OCI-LY3 (cell line): ENCODE data around the gene NR3C2.

Experiments used
- CTCF ChIP-seq: fragments of 200-600, 300-600 bp; sonication (generic); IDR thresholded peaks from 2 replicates; pipeline ENCODE4 v1.5.1; 2014; ENCODE audit warnings: antibody characterized with exemption, low read length, low read depth
- EZH2phosphoT487 ChIP-seq: fragments of 200-600 bp; shearing (Covaris generic); IDR thresholded peaks from 2 replicates; pipeline ENCODE4 v1.6.1; 2018; ENCODE audit warnings: antibody characterized with exemption, mixed run types, low read depth

DNA sequence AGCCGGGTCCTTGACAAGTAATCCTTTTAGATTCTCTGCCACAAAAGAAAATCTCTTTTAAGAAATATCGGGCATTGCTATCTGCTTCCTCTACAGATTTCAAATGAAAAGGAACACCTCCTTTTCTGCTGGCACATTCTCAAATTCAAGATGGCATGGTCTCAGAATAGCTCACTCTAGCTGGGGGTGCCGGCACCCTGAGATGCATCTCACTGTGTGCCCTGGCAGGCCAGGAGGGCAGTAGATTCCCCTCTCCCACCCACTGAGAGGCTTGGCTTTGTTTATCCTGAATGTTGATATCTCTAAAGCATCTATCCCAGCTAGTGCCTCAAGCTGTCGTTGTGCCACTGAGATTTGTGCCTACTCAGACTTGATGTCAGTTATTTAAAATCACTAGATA is 390.8 kb downstream of the NR3C2 start:
- TF ChIP-seq CTCF (no peak), EZH2phosphoT487 (no peak)
